Measurements from ENCODE around the gene ARHGEF10L.
"Not testable (repeated sequence)": the region's sequence is repeated elsewhere in the genome, so short reads cannot be mapped to it uniquely, and the experiment has no call there.

Gene ARHGEF10L

GRCh38 chr1:17615157-17615556 lies 75.7 kb downstream of the ARHGEF10L start:
- no peak for DNase-seq

DNA sequence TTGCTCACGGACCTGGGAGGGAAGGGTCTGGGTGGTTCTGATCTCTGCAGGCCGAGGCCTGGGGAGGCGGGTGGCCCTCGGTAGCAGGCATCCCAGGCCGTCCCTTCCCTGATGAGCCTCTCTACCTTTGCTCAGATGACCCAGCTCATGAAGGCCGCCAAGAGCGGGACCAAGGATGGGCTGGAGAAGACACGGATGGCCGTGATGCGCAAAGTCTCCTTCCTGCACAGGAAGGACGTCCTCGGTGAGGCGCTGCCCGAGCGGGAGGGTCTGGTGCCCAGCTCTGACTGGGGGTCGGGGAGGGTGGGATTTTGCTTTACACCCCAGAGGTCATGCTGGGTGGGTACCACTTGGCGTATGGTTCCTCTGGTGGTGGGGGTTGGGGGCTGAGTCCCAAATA lies 76.5 kb downstream of the ARHGEF10L start:
- no peak for DNase-seq

DNA sequence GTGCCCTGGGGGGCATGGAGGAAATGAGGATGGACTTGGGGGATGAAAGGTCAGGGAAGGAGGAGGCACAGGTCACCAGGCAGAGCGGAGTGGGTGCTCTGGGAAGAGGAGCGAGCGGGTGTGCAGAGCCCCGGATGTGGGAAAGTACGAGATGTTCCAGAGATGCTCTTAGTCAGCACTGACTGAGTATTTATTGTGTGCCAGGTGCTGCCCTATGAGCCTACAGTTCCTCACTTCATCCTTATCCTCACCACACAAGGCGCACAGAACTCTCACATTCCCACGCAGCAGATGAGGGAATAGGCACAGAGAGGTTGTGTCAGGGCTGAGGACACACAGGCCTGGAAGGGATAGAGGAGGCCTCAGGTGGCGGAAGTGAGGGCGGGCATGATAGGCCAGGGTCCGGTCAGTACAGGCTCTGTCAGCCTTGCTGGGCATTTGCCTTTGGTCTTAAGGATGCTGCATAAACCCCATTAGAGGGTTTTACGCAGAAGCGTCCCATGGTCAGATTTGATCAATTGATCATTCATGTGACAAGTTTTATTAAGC lies 77.3 kb downstream of the ARHGEF10L start:
- DNase-seq: no peak

- peak; percentile 56 for DNase-seq
Measured at GRCh38 chr1:17617787-17618557, 78.5 kb downstream of the ARHGEF10L start.

- no peak for DNase-seq
Measured at GRCh38 chr1:17618558-17619247, 79.2 kb downstream of the ARHGEF10L start.

DNA sequence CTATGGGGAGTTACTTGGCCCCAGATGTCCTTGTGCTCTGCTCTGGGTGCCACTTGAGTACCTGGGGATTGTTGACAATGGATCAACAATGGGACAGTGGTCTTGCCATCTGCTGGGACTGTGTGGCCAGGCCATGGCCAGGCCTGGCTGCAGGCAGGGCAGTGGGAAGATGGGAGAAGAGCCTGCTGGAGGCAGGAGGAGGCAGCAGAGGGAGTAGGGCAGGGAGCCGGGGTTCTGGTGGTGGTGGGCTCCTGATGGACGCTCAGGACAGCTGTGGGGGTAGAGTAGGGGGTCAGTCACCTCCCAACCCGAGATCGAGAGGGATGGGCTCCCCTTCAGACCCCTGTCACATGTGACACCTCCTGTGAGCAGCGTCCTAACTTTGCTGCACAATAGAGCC lies 81.0 kb downstream of the ARHGEF10L start:
- no peak for DNase-seq

DNA sequence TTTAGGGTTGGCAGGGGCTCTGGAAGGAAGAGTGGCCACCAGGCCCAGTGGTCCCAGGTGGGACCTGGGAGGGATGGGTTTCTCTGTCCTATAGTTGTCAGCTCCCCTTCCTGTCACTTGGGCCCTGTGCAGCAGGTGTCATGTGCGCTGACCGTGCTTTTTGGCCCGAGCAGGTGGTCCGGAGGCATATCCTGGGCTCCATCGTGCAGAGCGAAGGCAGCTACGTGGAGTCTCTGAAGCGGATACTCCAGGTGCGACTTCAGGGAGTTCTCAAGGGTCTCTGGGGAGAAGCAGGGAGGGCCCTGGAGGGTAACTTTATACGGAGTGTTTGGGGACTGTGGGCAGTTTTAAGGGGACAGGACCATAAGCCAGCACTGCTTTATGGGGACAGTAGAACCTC lies 82.2 kb downstream of the ARHGEF10L start:
- DNase-seq: no peak

DNA sequence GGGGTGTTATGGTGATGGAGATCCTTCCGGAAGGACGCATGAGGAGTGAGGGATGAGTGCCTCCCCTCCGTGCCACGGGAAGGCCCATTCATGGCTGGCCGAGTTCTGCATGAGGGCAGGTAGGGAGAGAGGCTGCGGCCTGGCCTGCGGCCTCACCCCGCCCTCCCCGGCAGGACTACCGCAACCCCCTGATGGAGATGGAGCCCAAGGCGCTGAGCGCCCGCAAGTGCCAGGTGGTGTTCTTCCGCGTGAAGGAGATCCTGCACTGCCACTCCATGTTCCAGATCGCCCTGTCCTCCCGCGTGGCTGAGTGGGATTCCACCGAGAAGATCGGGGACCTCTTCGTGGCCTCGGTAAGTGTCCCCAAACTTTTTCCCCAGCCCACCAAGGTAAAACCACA lies 83.3 kb downstream of the ARHGEF10L start:
- no peak for DNase-seq

GRCh38 chr1:17624611-17625233 lies 85.2 kb downstream of the ARHGEF10L start:
- no peak for DNase-seq

DNA sequence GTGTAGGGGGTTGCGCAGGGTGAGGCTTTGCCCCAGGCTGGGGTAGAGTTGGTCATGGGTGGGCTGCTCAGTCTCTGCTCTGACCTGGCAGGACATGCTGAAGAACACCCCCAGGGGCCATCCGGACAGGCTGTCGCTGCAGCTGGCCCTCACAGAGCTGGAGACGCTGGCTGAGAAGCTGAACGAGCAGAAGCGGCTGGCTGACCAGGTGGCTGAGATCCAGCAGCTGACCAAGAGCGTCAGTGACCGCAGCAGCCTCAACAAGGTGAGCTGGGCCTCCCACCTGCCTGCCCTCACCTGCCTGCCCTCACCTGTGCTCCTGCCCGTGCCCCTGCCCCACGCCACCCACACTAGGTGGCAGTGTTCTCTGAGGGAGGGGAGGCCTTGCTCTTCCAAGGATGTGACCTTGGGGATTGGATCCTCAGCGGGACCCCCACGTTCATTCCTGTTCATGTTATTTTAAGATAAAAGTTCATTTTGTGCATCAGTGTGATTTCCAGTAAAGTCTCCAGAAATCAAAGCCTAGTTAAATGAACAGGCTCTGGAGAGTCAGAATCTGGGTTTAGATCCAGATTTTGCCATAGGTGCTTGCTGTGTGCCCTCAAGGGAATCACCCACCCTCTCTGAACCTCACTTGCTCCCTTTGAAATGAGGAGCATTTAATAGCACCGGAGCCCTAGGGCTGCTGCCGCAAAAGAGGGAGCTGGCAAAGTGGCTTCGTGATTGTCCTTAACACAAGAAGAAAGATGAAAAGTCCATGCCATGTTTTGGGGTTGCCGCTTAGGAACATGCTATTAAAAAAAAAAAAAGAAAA lies 87.9 kb downstream of the ARHGEF10L start:
- DNase-seq: no peak

DNA sequence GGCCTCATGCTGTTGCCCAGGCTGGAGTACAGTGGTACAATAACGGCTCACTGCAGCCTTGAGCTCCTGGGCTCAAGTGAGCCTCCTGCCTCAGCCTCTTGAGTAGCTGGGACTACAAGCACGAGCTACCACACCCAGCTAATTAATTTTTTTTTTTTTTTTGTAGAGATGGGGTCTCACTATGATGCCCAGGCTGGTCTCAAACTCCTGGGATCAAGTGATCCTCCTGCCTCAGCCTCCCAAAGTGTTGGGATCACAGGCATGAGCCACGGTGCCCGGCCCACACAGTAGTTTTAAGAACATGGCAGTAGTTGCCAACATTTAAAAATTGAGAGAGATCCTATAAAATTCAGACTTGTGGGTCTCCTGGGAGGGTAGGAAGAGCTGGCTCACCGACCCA lies 89.5 kb downstream of the ARHGEF10L start:
- DNase-seq: not testable (repeated sequence)

GRCh38 chr1:17629460-17629859 lies 90.0 kb downstream of the ARHGEF10L start:
- no peak for DNase-seq

DNA sequence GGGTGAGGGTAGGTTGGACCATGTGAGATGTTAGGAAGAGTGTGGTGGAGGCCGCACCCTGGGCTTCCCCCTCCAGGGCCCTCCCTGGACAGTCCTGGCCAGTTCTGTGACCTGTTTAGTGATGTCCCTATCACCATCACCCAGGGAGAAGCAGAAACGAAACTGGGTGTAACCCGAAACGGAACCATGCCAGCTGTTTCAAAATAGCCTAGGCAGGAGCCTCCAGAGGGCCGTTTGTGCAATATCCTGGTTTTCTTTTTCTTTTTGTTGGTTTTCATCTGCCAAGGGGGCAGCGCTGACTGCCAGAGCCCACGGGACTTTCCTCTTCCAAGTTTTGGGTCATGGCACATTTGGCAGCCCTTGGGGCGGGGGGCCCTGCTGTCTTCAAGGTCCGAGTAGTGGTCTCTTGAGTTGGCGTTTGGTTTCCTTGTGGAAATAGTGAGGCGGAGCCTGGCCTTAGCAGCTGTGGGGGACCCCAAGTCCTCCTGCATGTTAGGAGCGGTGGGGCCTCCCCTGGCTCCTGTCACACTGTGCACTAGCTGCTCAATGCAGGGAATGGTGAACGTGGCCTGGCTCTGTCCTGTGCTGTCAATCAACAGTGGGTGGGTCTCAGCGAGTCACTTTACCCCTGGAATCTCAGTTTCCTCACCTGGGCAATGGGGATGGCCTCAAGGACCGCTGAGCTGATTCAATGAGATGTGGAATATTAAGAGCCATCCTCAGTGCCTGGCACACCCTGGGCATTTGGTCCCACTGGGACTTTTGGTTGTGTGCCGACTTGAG lies 90.7 kb downstream of the ARHGEF10L start:
- DNase-seq: no peak

GRCh38 chr1:17630986-17631385 lies 91.5 kb downstream of the ARHGEF10L start:
- DNase-seq: no peak

DNA sequence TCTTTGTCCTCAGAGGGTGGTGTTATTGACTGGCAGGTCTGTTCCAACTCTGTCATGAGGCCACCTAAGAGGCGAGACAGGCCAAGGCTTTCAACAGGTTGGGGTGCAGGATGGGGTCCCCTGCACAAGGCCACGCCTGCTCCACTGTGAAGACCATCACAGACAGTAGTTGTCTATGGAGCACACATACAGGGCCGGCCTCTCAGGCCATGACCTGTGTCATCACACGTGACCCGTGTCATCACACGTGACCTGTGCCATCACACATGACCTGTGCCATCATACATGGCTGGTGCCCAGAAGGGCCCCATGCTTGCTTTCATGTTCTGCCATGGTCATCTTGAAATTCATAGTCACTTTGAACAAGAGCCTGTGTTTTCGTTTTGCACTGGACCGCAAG lies 91.9 kb downstream of the ARHGEF10L start:
- no peak for DNase-seq

GRCh38 chr1:17632106-17632505 lies 92.6 kb downstream of the ARHGEF10L start:
- no peak for DNase-seq

DNA sequence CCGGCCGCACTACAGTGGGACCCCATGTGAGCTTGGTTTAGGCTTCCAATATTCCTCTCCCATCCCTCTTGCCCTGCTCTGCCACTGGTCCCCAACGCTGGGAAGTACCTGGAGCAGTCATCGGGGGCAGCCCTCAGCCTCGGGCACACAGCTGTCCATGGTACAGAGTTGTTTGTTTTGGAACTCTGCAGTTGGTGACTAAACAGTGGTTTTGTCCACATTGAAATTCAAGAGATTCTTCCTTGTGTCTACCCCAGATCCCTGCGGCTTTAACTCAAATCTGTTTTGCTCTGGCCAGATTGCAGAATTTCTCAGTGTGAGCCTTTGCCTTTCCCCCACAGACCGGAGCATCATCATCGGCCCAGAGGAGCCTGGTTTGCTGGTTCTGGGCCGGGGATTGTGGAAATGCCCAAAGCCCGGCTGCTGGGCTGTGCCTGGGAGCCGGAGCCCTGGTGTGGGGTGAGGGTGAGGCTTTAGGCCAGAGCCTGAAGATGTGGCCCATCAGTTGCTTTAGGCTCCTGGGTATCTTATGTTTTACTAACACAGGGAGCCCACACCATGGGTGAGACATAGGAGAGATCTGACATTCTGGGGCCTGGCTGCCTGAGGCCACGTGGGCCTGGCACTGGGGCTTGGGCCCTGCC lies 93.2 kb downstream of the ARHGEF10L start:
- no peak for DNase-seq

DNA sequence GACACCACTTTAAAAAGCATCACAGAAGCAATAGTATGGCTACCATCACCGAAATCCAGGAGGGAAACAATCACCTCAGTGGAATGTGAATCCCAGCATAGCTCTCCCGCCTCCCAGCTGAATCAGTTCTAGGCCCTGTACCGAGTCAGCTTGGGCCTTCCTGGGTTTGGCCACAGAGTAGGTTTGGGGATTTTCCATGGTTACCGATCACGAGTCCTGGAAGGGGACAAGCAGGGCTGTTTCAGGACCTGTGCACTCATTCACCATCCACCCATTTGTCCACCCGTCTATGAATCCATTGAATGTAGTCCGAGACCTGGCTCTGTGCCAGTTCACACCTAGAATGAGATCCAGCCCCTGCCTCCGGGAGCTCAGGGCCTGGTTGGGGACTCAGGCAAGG lies 94.2 kb downstream of the ARHGEF10L start:
- no peak for DNase-seq

- no peak for DNase-seq
Measured at GRCh38 chr1:17635276-17635675, 95.8 kb downstream of the ARHGEF10L start.

- DNase-seq: no peak
Measured at GRCh38 chr1:17635811-17636210, 96.3 kb downstream of the ARHGEF10L start.

DNA sequence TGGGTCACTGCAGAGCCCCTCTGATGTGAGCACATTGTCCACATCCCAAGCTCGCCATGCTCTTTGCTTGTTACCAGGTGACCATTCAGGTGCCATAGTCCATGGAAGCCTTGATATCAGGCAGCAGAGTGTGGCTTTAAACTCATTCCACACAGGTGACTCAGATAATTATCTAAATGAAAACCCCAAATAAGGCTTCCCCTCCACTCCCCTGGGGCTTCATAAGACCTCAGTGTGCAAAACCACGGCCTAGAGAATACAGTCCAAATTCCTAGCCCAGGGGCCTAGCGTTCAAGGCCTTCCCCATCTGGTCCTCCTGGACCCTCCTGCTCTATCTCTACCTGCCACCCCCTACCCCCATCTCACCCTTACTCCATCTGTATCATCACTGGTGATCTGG lies 97.1 kb downstream of the ARHGEF10L start:
- no peak for DNase-seq

GRCh38 chr1:17637055-17637454 lies 97.6 kb downstream of the ARHGEF10L start:
- DNase-seq: no peak
